GM18519 (cell line): ENCODE data around the gene TFEB.

Source experiments
- ATAC-seq: cut with Tn5 transposase; IDR thresholded peaks from one replicate; pipeline ENCODE4 v1.9.1; 2021; ENCODE audit warnings: mild to moderate bottlenecking, moderate library complexity; ENCODE audit not compliant: unreplicated experiment, low FRiP score

Gene TFEB

DNA sequence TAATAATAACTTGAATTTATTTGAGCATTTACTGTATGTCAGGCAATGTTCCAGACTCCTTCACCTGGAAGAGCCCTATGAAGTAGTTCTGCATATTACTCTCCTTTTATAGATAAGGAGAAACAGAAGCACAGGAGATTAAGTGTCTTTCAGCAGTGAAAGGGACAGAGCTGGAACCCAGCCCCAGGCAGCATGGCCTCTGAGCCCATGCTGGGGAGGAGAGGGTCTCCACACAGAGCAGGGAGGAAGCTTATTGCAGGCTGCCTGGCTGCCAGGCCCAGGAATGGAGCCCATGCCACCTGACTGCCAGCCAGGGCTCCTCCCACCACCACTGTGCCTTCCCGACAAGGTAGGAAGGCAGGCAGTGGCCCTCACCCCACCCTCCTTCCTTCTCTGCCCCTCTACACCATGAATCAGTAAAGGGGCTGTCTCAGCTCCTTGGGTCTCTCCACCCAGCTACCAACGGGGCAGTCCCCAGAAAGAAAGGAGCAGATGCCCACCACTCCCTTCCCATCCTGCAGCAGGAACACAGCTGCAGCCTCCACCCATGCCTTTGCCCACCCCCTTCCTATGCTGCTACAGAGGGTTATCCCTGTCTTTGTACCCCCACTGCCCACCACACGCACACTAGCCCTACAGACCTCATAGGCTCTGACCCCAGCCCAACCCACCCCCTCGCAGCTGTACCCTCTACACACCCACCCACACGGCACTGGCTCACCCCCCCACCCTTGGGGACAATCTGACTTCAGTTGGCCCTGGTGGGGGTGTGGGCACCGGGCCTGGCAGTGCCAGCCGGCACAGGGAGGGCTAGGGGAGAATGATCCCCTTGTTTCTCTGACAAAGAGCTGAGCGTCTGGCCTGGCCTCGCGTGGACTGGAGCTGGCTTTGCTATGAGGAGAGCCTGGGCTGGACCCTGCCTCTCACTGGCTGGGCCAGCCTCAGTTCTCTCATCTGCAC is 41.8 kb downstream of the TFEB start:
- ATAC-seq, result no peak

GRCh38 chr6:41692730-41693129 is 42.7 kb downstream of the TFEB start:
- ATAC-seq, result no peak

GRCh38 chr6:41692080-41692675 is 43.2 kb downstream of the TFEB start:
- no peak for ATAC-seq

GRCh38 chr6:41691426-41692079 is 43.9 kb downstream of the TFEB start:
- ATAC-seq, result no peak

DNA sequence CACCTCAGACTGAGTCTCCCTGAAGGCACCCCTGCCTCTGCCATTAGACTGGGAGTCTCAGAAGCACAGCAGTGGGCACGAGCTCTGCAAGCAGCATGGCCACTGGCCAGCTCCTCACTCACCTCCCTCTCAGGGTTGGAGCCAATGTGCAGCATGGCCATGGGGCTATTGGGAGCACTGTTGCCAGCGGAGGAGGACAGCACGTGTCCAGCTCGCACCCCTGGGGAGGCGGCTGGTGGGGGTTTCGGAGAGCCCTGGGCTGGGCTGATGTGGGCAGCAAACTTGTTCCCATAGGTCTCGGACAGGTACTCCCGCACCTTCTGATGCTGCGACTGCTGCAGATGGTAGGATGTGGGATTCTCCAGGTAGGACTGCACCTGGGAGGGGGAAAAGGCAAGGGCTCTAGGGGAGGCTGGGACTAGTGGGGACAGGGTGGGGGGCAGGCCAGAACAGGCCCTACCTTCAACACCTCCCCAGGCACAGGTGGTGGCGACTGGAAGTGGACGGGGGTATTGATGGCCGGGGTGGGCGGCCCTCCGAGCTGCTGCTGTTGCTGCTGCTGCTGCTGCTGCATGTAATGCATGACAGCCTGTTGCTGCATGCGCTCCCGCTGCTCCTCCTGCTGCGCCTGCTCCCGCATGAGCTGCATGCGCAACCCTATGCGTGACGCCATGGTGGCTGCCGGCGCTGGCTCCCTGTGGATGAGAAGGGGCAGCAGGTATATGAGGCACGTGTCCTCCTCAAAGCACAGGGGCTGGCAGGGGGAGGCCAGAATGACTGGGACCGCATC is 44.7 kb downstream of the TFEB start:
- no peak for ATAC-seq

- no peak for ATAC-seq
Measured at GRCh38 chr6:41689171-41690008, 46.0 kb downstream of the TFEB start.

- ATAC-seq, result no peak
Measured at GRCh38 chr6:41688256-41688965, 47.0 kb downstream of the TFEB start.

DNA sequence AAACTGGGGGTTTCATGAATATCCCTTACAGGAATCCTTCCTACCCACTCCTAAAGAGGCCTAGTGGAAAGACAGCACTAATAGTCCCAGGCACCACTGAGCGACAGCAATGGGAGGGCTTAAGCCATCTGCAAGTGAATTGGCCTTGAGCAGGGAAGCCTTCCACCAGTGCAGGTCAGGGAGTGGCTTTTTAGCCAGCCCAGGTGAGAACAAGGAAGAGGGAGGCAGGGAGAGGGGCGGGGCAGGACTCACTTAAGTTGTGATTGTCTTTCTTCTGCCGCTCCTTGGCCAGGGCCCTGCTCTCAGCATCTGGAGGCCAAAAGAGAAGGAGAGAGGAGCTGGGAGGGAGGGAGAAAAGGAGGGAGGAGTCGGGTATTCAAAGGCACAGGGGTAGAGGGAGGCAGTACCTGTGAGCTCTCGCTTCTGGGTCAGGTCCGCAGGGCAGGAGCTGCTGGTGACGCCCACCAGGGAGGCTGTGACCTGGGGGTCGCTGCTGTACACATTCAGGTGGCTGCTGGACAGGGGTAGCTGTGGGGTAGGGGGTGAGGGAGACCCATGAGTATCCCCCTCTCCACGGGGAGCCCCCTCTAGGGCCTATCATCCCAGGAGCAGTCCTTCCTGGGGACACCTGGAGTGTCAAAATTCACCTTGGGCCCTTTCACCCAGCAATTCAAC is 47.8 kb downstream of the TFEB start:
- ATAC-seq, result no peak

- no peak for ATAC-seq
Measured at GRCh38 chr6:41685641-41686380, 49.6 kb downstream of the TFEB start.

DNA sequence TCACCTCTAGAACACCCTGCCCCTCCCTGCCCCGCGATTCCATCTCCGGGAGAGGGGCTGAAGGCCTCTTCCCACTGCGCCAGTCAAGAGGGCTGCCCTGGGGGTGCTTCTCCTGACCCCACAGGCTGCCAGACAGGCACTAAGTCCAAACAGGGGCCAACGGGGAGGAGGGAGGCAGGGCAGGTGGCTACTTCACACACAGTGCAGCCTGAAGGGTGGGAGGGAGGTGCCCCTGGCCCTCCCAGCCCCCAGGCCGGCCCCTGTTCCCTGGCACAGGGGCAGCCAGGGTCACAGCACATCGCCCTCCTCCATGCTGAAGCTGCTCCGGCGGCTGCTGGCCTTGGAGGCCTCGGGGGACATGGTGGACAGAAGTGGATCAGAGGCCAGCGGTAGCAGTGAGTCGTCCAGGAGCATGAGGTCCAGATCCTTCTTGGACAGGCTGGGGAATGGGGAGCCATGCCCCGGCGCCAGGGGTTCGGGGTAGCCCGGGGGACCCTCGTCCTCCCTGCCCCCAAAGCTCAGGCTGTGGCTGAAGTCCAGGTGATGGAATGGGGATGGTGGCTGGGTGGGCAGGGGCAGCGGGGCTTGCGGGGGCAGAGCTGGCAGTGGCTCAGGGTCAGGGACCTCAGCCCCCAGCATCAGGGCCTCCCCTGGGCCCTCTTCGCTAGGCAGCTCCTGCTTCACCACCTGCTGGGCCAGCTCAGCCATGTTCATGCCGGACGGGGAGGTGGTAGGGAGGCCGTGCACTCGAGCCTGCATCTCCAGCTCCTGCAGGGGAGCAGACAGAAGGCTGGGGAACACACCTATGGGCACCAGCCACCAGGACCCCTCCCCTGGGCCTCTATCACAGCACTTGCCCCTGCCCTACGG is 50.9 kb downstream of the TFEB start:
- no peak for ATAC-seq

DNA sequence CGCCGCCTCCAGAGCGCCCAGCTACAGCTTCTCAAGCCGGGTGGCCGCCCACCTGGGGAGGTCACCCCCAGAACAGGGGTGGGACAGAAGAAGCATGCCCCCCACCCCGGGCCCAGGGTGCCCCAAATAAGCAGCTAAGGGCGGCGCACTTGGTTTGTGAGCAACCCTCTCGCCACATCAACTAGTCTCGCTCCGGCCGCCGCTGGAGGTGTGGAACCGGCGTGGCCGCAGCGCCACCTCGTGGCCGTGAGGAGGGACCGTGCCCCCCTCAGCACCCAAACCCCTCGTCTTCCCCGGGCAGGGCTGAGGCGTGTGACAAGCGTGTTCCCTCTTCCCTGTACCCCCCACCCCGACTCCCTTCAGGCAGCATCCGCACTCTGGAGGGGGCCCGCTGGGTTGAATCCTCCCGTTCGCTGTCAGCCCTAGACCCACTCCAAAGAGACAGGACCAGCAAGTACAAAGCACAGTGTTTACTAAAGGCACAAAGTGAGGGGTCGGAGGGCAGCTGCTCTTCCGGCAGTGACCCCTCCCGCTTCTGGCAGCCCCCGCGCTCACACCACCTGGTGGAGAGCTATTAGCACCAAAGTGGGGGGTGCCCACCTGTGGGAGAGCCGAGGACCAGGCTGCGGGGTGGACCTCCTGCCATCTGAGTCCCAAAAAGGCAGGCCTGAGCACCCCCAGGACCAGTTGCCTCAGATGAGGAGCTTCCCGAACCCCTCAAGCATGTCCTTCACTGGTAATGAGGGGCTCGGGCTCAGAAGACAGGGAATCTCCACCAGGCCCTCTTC is 51.7 kb downstream of the TFEB start:
- no peak for ATAC-seq

- no peak for ATAC-seq
Measured at GRCh38 chr6:41683273-41683522, 52.2 kb downstream of the TFEB start.

- no peak for ATAC-seq
Measured at GRCh38 chr6:41682497-41683272, 52.7 kb downstream of the TFEB start.

DNA sequence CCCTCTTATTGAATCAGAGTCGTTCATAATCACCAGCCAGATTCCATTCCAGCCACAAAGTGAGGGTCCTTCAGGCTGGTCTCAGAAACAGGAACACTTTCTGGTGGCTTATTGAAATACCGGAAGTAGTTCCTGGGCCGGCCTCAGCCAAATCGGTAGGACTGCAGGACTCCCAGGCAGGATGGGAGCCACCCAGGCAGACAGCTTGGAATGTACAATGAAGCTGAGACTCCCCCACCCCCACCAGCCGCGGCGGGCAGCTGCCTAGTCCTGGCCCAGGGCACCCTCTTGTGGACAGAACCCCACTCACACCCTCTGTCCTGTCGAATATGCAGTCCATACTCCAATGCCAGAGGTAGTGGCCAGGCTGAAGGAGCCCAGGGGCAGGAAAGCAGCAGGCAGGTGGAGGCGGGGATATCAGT is 53.3 kb downstream of the TFEB start:
- ATAC-seq, result no peak

GRCh38 chr6:41680182-41680965 is 55.0 kb downstream of the TFEB start:
- ATAC-seq, result no peak
